Measurements from ENCODE around the gene TACC2.
"Not testable (repeated sequence)": the region's sequence is repeated elsewhere in the genome, so short reads cannot be mapped to it uniquely, and the experiment has no call there.

The TACC2 gene

GRCh38 chr10:122185643-122186042 lies 196.7 kb downstream of the TACC2 start:
- DNase-seq: no peak

DNA sequence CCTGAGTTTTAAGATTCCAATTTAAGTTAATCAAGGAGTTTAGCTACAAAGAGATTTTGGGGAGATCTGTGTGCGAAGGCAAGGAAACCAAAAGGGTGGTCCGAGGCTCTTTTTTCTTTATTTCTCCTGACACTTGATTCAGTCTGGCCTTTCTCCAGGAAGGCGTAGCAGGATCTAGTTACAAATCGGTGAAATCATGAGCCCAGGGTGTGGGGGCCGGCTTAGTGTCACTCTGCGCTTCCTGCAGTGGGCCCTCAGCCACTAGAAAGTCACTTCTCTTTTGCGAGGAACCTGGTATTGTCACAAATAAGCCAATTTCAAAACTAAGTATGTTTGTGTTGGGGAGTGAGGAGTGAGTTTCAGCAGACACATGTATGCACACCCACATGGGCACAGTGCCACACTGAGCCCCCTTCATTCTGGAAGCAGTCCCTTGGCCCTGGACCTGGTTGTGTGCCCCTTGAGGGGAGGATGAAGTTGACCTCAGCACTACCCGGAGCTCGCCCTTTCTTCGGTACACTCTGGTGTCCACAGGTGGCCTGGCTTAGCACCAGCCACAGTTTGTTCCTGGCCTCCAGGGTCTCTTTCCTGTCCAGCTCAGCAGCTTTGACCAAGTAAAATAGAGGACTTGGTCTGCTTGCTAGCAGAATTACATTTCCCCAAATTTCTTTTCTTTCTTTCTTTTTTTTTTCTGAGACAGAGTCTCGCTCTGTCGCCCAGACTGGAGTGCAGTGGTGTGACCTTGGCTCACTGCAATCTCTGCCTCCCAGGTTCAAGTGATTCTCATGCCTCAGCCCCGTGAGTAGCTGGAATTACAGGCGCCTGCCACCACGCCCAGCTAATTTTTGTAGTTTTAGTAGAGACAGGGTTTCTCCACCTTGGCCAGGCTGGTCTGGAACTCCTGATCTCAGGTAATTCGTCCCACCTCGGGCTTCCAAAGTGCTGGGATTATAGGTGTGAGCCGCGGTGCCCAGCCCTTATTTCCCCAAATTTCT lies 198.2 kb downstream of the TACC2 start:
- no peak for DNase-seq

GRCh38 chr10:122188706-122189105 lies 199.7 kb downstream of the TACC2 start:
- peak in 1 of 56 donors; percentile 28 for DNase-seq

GRCh38 chr10:122189185-122189584 lies 200.2 kb downstream of the TACC2 start:
- DNase-seq: no peak

- no peak for DNase-seq
These were observed 201.4 kb downstream of the TACC2 start for GRCh38 chr10:122190176-122190943.

GRCh38 chr10:122191936-122192541 lies 203.1 kb downstream of the TACC2 start:
- DNase-seq: peak in 37 of 56 donors; percentile 9 to 74 (median 35)

- no peak for DNase-seq
These were observed 205.3 kb downstream of the TACC2 start for GRCh38 chr10:122194251-122194650.

DNA sequence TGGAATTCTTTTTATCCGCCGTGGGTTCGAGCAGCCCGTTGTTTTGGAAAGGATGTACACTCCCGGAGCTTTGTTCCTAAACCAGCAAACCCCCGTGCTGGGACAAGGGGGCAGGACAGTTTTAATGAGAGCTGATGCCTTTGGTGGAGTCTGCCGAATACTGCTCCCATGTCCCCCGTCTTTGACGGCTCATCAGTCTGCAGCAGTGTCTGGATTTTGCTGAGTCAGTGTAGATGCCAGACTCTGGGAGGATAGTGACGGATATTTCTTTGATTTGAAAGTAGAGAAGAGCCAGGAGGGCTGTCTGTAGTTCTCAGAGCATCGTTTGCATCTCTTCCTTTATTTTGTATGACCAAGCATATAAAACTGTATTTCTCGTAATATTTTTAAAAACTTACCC lies 207.3 kb downstream of the TACC2 start:
- DNase-seq: no peak

- DNase-seq: no peak
These were observed 208.8 kb downstream of the TACC2 start for GRCh38 chr10:122197611-122198222.

- no peak for DNase-seq
These were observed 209.7 kb downstream of the TACC2 start for GRCh38 chr10:122198631-122199030.

GRCh38 chr10:122199070-122199469 lies 210.1 kb downstream of the TACC2 start:
- no peak for DNase-seq

DNA sequence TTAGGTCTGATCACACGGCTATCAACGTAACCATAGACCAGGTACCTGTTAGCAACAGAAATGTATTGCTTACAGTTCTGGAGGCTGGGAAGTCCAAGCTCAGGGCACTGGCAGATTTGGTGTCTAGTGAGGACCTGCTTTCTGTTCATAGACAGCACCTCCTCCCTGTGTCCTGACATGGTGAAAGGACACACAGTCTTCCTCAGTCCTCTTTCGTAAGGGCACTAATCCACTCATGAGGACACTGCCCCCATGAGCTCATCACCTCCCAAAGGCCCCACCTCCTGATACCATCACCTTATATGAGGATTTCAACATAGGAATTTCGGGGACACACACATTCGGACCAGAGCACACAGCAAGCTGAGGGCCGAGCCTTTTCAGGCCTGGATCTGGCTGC lies 210.7 kb downstream of the TACC2 start:
- no peak for DNase-seq

GRCh38 chr10:122201401-122201800 lies 212.4 kb downstream of the TACC2 start:
- DNase-seq: no peak

GRCh38 chr10:122203180-122203579 lies 214.2 kb downstream of the TACC2 start:
- not testable (repeated sequence) for DNase-seq

DNA sequence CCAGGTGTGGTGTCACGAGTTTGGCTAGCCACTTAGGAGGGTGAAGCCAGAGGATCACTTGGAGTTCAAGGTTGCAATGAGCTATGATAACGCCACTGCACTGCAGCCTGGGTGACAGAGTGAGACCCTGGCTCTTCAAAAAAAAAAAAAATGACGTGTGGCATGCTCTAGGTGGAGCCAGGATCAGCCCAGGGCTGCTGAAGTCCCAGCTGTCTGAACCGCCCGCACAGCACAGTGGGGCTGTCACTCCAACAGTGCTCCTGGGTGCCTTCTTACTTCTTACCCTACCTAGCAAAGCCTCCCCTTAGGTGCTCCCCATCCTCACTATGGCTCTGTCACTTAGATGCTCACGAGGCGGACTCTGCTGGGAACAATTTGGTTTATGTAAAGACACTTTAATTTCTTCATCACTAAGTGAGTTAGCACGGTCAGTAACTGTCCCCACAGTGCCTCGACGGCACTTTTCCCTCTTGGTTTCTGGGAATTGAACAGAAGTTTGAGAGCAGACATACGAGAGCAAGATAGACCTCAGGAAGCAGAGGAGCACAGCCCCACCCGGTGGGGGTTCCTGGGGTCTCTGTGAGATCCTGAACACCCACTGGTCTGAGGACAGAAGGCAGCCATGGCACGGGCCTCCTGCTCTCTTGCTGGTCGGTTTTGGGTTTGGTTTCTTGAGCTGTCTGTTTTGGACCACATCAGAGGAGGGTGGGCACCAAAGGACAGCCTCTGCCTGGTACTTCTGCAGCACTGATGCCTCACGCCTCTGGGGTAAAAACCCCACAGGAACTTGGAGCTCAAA lies 215.9 kb downstream of the TACC2 start:
- DNase-seq: no peak

- DNase-seq: no peak
These were observed 217.6 kb downstream of the TACC2 start for GRCh38 chr10:122206471-122207065.

- DNase-seq: no peak
These were observed 218.2 kb downstream of the TACC2 start for GRCh38 chr10:122207163-122207562.

DNA sequence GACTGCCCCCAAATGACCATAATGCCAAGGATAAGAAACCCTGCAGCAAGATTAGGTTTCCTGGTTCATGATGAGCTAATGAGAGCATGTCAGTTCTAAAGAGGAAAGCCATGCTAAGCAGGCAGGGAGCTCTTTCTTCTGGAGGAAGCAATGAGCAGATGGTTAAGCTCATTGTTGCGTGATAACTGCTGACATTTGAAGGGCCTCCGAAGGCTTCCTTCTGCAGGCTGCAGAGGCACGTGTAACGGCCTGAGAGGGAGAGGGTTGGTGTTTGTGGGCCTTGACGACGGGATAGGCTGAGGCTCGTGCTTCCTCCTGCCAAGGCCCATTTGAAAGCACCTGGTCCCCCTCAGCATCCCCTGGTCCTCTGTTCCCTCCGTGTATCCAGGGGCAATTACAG lies 218.6 kb downstream of the TACC2 start:
- DNase-seq: peak in 1 of 56 donors; percentile 12

GRCh38 chr10:122208571-122209430 lies 219.8 kb downstream of the TACC2 start:
- no peak for DNase-seq
